ENCODE data around the gene KLHDC10.

KLHDC10 gene

DNA sequence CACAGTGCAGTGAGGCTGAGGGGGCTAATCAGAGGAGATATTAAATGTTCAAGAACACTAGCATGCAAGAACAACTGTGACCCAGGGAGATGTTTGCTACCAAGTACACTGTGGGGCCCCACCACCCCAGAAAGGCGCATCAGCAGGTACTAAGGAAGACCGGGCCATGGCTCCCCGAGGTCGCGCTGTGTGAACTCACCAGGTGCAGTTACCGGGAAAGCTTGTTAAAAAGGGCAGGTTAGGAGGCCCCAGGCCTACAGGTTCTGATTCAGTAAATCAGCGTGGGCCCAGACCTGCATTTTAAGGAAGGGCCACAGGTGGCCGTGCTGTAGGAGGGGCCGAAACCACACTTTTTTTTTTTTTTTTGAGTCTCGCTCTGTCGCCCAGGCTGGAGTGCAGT is 80.3 kb downstream of the KLHDC10 start:
- DNase-seq (no peak), ATAC-seq (no peak)
- Mint-ChIP-seq H3K27ac (peak overlapping the region in 1 of 2 donors; percentile 77), H3K4me3 (no peak overlapping the region), H3K4me1 (no peaks in the 10 kb centered on the region), H3K27me3 (peaks cover 31% of the 10 kb centered on the region), H3K9me3 (no peaks in the 10 kb centered on the region)

- Mint-ChIP-seq H3K4me1 (no peaks in the 10 kb centered on the region), H3K9me3 (no peaks in the 10 kb centered on the region), H3K4me3 (no peak overlapping the region), H3K27me3 (peaks cover 34% of the 10 kb centered on the region), H3K27ac (no peak overlapping the region)
- ATAC-seq (peak; percentile 61), DNase-seq (peak; percentile 57 to 58)
Measured at GRCh38 chr7:130151591-130152492, 81.5 kb downstream of the KLHDC10 start.

DNA sequence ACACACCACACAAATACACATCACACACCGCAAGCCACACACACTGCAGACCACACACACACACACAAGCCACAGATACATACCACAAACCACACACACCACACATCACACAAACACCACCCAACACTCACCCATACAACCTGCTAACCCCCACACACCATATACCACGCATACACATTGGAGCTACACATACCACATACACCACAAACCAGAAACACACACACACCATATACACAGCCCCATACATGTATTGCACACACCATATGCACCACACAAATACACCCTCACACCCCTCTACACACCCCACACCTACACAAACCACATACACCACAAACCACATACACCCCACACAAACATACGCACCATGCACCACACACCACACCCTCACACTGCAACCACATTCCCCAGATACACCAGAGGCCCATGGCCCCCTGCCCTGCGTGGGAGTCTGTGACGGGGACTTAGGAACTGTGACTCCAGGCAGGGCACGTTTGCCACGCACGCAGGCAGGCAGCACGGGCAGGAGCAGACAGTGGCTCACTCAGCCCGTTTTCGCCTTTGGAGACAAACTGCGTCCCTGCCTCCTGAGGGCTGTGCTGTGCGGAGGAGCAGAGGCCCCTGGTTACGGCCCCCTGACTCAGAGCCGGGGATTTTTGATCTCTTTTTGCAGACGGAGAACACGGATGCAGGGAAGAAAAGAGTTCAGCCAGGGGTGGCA is 82.3 kb downstream of the KLHDC10 start:
- Mint-ChIP-seq H3K9me3 (peaks cover 0 to 6% of the 10 kb centered on the region in 2 donors), H3K4me1 (no peaks in the 10 kb centered on the region), H3K27ac (no peak overlapping the region), H3K4me3 (no peak overlapping the region), H3K27me3 (peaks cover 34% of the 10 kb centered on the region)
- no peak for DNase-seq
- peak; percentile 41 for ATAC-seq

DNA sequence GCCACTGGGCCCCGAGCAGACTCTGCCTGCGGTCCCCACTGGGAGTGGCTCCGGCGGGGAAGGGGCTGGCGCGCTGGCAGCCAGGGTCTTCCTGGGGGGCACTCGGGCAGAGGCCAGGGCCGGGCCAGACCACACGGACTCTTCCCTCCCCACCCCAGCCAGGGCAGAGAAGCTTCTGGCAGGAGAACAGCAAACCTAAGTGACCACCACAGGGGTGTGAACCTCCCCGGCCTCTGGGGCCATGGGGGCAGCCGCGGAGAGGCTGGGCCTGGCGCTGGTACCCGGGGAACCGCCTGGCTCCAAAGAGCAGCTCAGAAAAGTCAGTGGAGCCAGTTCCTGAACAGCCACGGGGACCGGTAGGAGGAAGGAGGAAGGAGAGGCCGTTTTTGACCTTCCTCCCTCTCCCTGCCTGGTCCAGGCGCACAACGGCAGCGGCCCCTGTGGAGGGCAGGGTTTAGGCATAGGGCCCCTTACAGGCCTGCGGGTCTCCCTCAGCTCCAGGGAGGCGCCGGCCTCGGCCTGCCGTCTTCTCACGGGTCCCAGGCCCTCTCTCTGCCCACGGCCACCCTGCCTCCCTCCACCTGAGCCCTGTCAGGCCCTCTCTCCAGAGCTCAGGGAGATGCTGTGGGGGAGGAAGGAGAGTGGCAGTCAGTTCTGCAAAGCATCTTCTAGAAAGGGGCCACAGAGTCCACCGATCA is 83.0 kb downstream of the KLHDC10 start:
- ATAC-seq (no peak), DNase-seq (no peak)
- no peak overlapping the region for H3K4me3 Mint-ChIP-seq
- H3K4me1 Mint-ChIP-seq: no peaks in the 10 kb centered on the region
- no peak overlapping the region for H3K27ac Mint-ChIP-seq
- peaks cover 0 to 6% of the 10 kb centered on the region in 2 donors for H3K9me3 Mint-ChIP-seq
- H3K27me3 Mint-ChIP-seq: peaks cover 27% of the 10 kb centered on the region

DNA sequence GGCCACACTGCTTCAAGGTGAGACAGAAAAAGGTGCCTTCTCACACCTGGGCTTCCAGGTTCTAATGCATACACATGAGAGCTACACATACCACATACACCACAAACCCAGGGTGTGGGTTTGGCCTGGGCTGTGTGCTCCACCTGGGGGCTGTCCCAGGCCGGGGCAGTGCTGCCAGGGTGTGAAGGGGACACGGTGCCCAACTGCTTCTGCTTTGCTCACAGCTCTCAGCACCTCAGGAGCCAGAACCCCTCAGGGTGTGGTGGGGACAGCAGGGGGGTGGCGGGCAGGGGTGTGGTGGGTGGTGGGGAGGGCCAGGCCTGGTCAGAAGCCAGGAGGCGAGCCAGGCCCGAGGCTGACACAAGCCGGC is 83.8 kb downstream of the KLHDC10 start:
- DNase-seq (no peak), ATAC-seq (no peak)
- Mint-ChIP-seq H3K9me3 (peaks cover 0 to 6% of the 10 kb centered on the region in 2 donors), H3K4me1 (no peaks in the 10 kb centered on the region), H3K4me3 (no peak overlapping the region), H3K27ac (no peak overlapping the region), H3K27me3 (peaks cover 24% of the 10 kb centered on the region)

- DNase-seq (no peak), ATAC-seq (no peak)
- peak overlapping the region in 1 of 2 donors; percentile 65 for H3K27ac Mint-ChIP-seq
- H3K27me3 Mint-ChIP-seq: peaks cover 18% of the 10 kb centered on the region
- H3K4me1 Mint-ChIP-seq: no peaks in the 10 kb centered on the region
- peaks cover 0 to 6% of the 10 kb centered on the region in 2 donors for H3K9me3 Mint-ChIP-seq
- no peak overlapping the region for H3K4me3 Mint-ChIP-seq
Measured at GRCh38 chr7:130154501-130155317, 84.4 kb downstream of the KLHDC10 start.

DNA sequence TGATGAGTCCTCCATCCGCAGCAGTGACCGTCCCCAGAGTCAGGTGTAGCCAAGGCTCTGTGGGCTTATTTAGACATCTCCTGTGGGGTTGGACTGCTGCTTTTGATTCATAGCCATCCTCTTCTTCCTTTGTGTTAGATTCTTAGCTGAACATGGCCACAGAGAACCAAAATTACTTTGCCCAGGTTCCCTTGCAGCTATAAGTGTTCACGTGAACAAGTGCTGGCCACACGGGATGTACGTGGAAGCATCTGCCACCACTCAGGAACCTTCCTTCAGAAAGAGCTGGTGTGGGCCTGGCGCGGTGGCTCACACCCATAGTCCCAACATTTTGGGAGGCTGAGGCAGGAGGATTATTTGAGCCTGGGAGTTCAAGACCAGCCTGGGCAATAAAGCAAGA is 85.8 kb downstream of the KLHDC10 start:
- Mint-ChIP-seq H3K27me3 (peaks cover 7% of the 10 kb centered on the region), H3K9me3 (peaks cover 0 to 13% of the 10 kb centered on the region in 2 donors), H3K27ac (no peak overlapping the region), H3K4me3 (no peak overlapping the region), H3K4me1 (no peaks in the 10 kb centered on the region)
- ATAC-seq (no peak), DNase-seq (no peak)

GRCh38 chr7:130157700-130158099 is 87.4 kb downstream of the KLHDC10 start:
- no peak for ATAC-seq
- no peak for DNase-seq
- H3K27me3 Mint-ChIP-seq: peaks cover 7% of the 10 kb centered on the region
- H3K9me3 Mint-ChIP-seq: peaks cover 0 to 13% of the 10 kb centered on the region in 2 donors
- H3K4me1 Mint-ChIP-seq: no peaks in the 10 kb centered on the region
- no peak overlapping the region for H3K27ac Mint-ChIP-seq
- no peak overlapping the region for H3K4me3 Mint-ChIP-seq

DNA sequence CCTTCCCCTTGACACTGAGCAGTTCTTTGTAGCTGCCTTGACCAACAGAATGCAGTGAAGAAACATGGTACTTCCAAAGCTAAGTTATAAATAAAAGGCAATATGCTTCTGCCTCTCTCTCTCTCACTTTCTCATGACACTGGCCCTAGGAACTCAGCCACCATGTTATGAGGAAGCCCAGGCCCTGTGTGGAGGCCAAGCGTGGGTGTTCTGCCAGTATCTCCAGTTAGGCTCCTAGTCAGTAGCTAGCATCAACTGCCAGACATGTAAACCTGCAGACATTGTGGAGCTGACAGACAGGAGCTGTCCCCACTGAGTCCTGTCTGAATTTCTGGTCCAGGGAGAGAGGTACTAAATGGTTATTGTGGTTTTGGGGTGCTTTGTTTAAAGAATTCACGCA is 89.7 kb downstream of the KLHDC10 start:
- ATAC-seq: no peak
- Mint-ChIP-seq H3K27ac (peak overlapping the region in 1 of 2 donors; percentile 27), H3K9me3 (peaks cover 0 to 13% of the 10 kb centered on the region in 2 donors), H3K4me3 (no peak overlapping the region), H3K4me1 (no peaks in the 10 kb centered on the region), H3K27me3 (peaks cover 7% of the 10 kb centered on the region)
- DNase-seq: no peak

DNA sequence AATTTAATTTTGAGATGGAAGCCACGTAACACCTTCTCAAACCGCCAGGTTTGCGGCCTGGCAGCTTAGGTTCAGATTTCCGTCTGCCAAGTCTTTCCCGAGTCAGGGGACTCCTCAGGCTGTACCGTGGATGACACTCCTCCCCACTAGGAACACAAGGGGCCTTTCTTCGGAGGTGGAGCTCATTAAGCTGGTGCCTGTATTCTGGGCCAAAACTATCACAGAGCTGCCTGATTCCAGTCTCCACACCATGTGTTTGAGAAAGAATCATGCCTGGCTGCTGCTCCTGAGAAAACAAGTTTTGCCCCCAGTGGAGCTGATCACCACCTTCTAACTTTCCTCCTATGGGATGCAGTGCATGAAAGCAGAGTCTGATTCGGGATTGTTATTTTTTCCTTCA is 90.1 kb downstream of the KLHDC10 start:
- ATAC-seq (no peak), DNase-seq (no peak)
- Mint-ChIP-seq H3K27me3 (peaks cover 4% of the 10 kb centered on the region), H3K9me3 (peaks cover 0 to 13% of the 10 kb centered on the region in 2 donors), H3K4me3 (no peak overlapping the region), H3K27ac (peak overlapping the region; percentile 14 to 27), H3K4me1 (no peaks in the 10 kb centered on the region)

- no peak overlapping the region for H3K4me3 Mint-ChIP-seq
- no peak overlapping the region for H3K27ac Mint-ChIP-seq
- H3K27me3 Mint-ChIP-seq: no peaks in the 10 kb centered on the region
- peaks cover 0 to 11% of the 10 kb centered on the region in 2 donors for H3K9me3 Mint-ChIP-seq
- DNase-seq (no peak), ATAC-seq (no peak)
- H3K4me1 Mint-ChIP-seq: no peaks in the 10 kb centered on the region
Measured at GRCh38 chr7:130162196-130162595, 91.9 kb downstream of the KLHDC10 start.

DNA sequence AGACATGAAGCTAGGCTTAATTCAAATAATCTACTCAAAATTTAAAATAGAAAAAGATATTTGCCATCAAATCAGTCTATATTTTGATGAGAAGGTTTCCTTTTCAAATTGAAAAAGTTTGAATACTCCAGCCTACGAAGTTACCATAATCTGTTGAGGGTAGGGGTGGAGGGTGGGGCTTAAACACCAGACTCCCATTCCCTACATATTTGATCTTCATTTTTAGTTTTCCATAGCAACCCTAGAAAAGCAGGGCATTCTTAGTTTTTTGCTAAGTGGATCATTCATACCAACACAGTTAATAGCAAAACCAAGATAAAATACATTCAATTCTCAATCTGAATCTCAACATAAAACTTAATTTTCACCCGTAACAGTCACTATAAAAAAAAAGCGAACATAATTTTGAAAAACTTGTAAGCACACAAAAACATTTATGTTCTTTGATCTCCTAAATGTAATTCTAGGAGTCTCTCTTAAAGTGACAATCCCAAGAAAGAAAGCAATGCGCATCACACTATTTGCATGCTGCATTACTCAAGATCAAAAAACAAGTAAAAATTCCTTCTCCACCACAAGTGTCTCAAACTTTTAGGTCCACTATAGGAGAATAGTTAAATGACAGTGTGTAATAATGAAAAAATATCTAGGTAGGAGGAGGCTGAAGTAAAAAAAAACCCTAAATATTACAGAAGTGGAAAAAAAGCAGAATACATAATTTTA is 104.1 kb downstream of the KLHDC10 start:
- H3K9me3 Mint-ChIP-seq: no peaks in the 10 kb centered on the region
- H3K4me3 Mint-ChIP-seq: no peak overlapping the region
- DNase-seq (no peak), ATAC-seq (no peak)
- H3K27me3 Mint-ChIP-seq: no peaks in the 10 kb centered on the region
- H3K4me1 Mint-ChIP-seq: no peaks in the 10 kb centered on the region
- peak overlapping the region in 1 of 2 donors; percentile 58 for H3K27ac Mint-ChIP-seq

GRCh38 chr7:130178251-130178650 is 107.9 kb downstream of the KLHDC10 start:
- no peak overlapping the region for H3K4me3 Mint-ChIP-seq
- H3K9me3 Mint-ChIP-seq: no peaks in the 10 kb centered on the region
- ATAC-seq: no peak
- no peak overlapping the region for H3K27ac Mint-ChIP-seq
- no peaks in the 10 kb centered on the region for H3K27me3 Mint-ChIP-seq
- H3K4me1 Mint-ChIP-seq: peaks cover 13% of the 10 kb centered on the region
- no peak for DNase-seq

- no peak for DNase-seq
- H3K9me3 Mint-ChIP-seq: no peaks in the 10 kb centered on the region
- no peak for ATAC-seq
- H3K4me3 Mint-ChIP-seq: no peak overlapping the region
- H3K27me3 Mint-ChIP-seq: no peaks in the 10 kb centered on the region
- no peak overlapping the region for H3K27ac Mint-ChIP-seq
- peaks cover 17% of the 10 kb centered on the region for H3K4me1 Mint-ChIP-seq
Measured at GRCh38 chr7:130179631-130180030, 109.3 kb downstream of the KLHDC10 start.

All from stimulated activated naive CD8-positive, alpha-beta T cell treated with anti-CD3 and anti-CD28 coated beads, Interleukin-15, amount 100 ng/mL, for 72 hours (primary cell).